Spleen (tissue), 11 donors: ENCODE data around the gene CLASP1. TPM values are rescaled to one million over a fixed set of nuclear protein-coding genes. Genes with fewer than 3 reads are reported as not detected.

Source experiments
- DNase-seq: peaks from one replicate; pipeline ENCODE4 v3.0.0-alpha.2; 2020
- H3K27ac ChIP-seq, 8 donors: fragments of 200-600 bp; sonication (generic) in 7 of 8; 1 replicate in 4 of 8; 2 replicates in 4 of 8; pipeline versions ENCODE4 v1.5.0 to v1.8.0; 2016 to 2021; ENCODE audit warnings: inconsistent platforms in 4 of 8, mild to moderate bottlenecking in 4 of 8, moderate library complexity in 1 of 8
- H3K27me3 ChIP-seq, 7 donors: fragments of 200-600 bp; sonication (generic) in 6 of 7; replicated peaks in 1 of 7; 1 replicate in 4 of 7; 2 replicates in 3 of 7; pipeline versions ENCODE4 v1.5.0 to v1.8.0; 2016 to 2021; ENCODE audit warnings: inconsistent platforms in 3 of 7, mild to moderate bottlenecking in 1 of 7
- H3K36me3 ChIP-seq, 6 donors: fragments of 200-600 bp; sonication (generic) in 5 of 6; 1 replicate in 4 of 6; 2 replicates in 2 of 6; pipeline versions ENCODE4 v1.5.0 to v1.8.0; 2016 to 2021; ENCODE audit warnings: inconsistent platforms in 2 of 6
- H3K4me1 ChIP-seq, 6 donors: fragments of 200-600 bp; sonication (generic) in 5 of 6; 1 replicate in 3 of 6; 2 replicates in 3 of 6; pipeline versions ENCODE4 v1.5.0 to v1.8.0; 2016 to 2021; ENCODE audit warnings: inconsistent platforms in 3 of 6
- H3K4me3 ChIP-seq, 8 donors: fragments of 200-600 bp; sonication (generic) in 7 of 8; 1 replicate in 4 of 8; 2 replicates in 4 of 8; pipeline versions ENCODE4 v1.5.0 to v1.8.0; 2016 to 2021; ENCODE audit warnings: inconsistent platforms in 4 of 8, mild to moderate bottlenecking in 4 of 8, moderate library complexity in 2 of 8
- H3K9me3 ChIP-seq, 8 donors: fragments of 200-600 bp; sonication (generic) in 7 of 8; 1 replicate in 4 of 8; 2 replicates in 4 of 8; pipeline versions ENCODE4 v1.5.0 to v1.8.0; 2016 to 2021; ENCODE audit warnings: inconsistent platforms in 4 of 8
- CTCF ChIP-seq, 11 experiments: fragments of 200-600 bp in 7 of 11; fragments of 450-650 bp in 4 of 11; sonication (generic) in 4 of 11; IDR thresholded peaks in 8 of 11; conservative IDR thresholded peaks in 3 of 11; 1 replicate in 7 of 11; 2 replicates in 4 of 11; pipeline versions ENCODE4 v1.4.0 to v1.8.0; 2016 to 2021; ENCODE audit warnings: antibody characterized with exemption in 11 of 11, inconsistent platforms in 4 of 11, mild to moderate bottlenecking in 1 of 11
- POLR2A ChIP-seq, 3 donors: fragments of 450-650 bp; IDR thresholded peaks; one replicate each; pipeline ENCODE4 v1.5.1; 2017; ENCODE audit warnings: antibody characterized with exemption in 3 of 3, mild to moderate bottlenecking in 1 of 3
- POLR2AphosphoS5 ChIP-seq, 3 donors: sonication (generic); formaldehyde crosslinking; IDR thresholded peaks; one replicate each; pipeline ENCODE4 v1.5.1; 2017; ENCODE audit warnings: antibody characterized with exemption in 3 of 3
- WGBS, 5 donors: extraction: QIAGEN DNeasy Blood & Tissue Kit in 3 of 5; methylation state at CpG; one replicate each; pipeline versions ENCODE4 v1.1.5 to v1.1.7; 2013 to 2018; 5-methylcytosine and 5-hydroxymethylcytosine counted together
- intact Hi-C: fragments of 100-400 bp; cut with DNase I; formaldehyde crosslinking; loops from one replicate; pipeline ENCODE4 v1.15.0; 2023; ENCODE audit warnings: low total_unique reads
- polyA plus RNA-seq, 3 donors: library from polyadenylated mRNA; stranded (reverse); fragments of 200-250 nt; gene quantifications; one replicate each; pipeline ENCODE4 v1.2.1, GENCODE V29; 2013
- total RNA-seq, 7 donors: library from RNA; depleted of rRNA in 3 of 7; stranded (reverse); fragments of >200 nt in 3 of 7; fragmentation: NEBNext Ultra II Directional in 4 of 7; extraction: Animal tissue kit (Norgen Biotek cat#: 25700) in 4 of 7; gene quantifications; one replicate each; pipeline versions ENCODE4 v1.1.0 to v1.2.1, GENCODE V29; 2016 to 2021
- donor health status: healthy with polysubstance abuse.
- donor health status: DM: no; HTN: no; CAD: no; lungs with moderate emphysema.
- donor health status: DM: no; HTN: no; CAD: no.
- donor health status: Bipolar disorder and iron deficiency.
- donor health status: healthy.
- donor health status: DM: no; HTN: no; CAD: no.
- donor health status: DM: yes; HTN: yes; CAD: no.

CLASP1 gene
- total and polyA plus RNA-seq, 10 donors: 4.0 to 103 (median 71.7) TPM

GRCh38 chr2:121649596-121650314 lies 493 bp upstream of the CLASP1 start:
- WGBS, 5 donors: 0 to 1% (median 0%) methylated on average over 45 of the region's 45 CpGs
- Histone ChIP-seq H3K36me3 (no peaks in the 10 kb centered on the region), H3K27me3 (no peaks in the 10 kb centered on the region), H3K4me3 (peak overlapping the region; percentile 49 to 90 (median 78)), H3K4me1 (peaks cover 22 to 75% (median 57%) of the 10 kb centered on the region in 6 donors), H3K9me3 (no peaks in the 10 kb centered on the region), H3K27ac (peak overlapping the region; percentile 95 to 98 (median 98))
- DNase-seq: peak; percentile 99
- intact Hi-C loops: loop anchor here (5.0 to 10.0 kb wide), 2 partner anchors 55 to 117 kb away; partner anchors contain the start of gene RNU4ATAC
- peak in 1 of 11 experiments; percentile 30 for TF ChIP-seq CTCF (IDR thresholded peaks at IDR 0.05 in 8 of 11, conservative IDR thresholded peaks at IDR 0.05 in 3 of 11)
- peak; percentile 87 to 91 (median 87) for TF ChIP-seq POLR2AphosphoS5 (IDR thresholded peaks at IDR 0.05)
- peak in 1 of 3 donors; percentile 41 for TF ChIP-seq POLR2A (IDR thresholded peaks at IDR 0.05)

GRCh38 chr2:121648206-121649148 lies 785 bp downstream of the CLASP1 start:
- H3K4me3 ChIP-seq: peak overlapping the region; percentile 49 to 90 (median 78)
- intact Hi-C loops: loop anchor here (5.0 to 10.0 kb wide), 2 partner anchors 54 to 116 kb away; partner anchors contain the start of gene RNU4ATAC

GRCh38 chr2:121647396-121647795 lies 1.9 kb downstream of the CLASP1 start:
- DNase-seq: no peak
- Histone ChIP-seq H3K27ac (peak overlapping the region in 6 of 8 donors; percentile 96 to 98 (median 98)), H3K36me3 (peaks cover 0 to 2% (median 0%) of the 10 kb centered on the region in 6 donors), H3K27me3 (no peaks in the 10 kb centered on the region), H3K4me1 (peaks cover 22 to 82% (median 63%) of the 10 kb centered on the region in 6 donors), H3K9me3 (no peaks in the 10 kb centered on the region), H3K4me3 (peak overlapping the region in 2 of 8 donors; percentile 71 to 83)
- intact Hi-C loops: loop anchor here (5.0 to 10.0 kb wide), 2 partner anchors 53 to 115 kb away; partner anchors contain the start of gene RNU4ATAC
- 74 to 88% (median 82%) methylated on average over 1 of the region's 1 CpG for WGBS, 5 donors
- TF ChIP-seq POLR2A (IDR thresholded peaks at IDR 0.05) (no peak), CTCF (IDR thresholded peaks at IDR 0.05 in 8 of 11, conservative IDR thresholded peaks at IDR 0.05 in 3 of 11) (no peak), POLR2AphosphoS5 (IDR thresholded peaks at IDR 0.05) (no peak)

More at GRCh38 chr2:121648206-121649148, 785 bp downstream of the CLASP1 start:
- Histone ChIP-seq H3K27ac (peak overlapping the region; percentile 95 to 98 (median 98)), H3K4me1 (peaks cover 22 to 82% (median 65%) of the 10 kb centered on the region in 6 donors), H3K9me3 (no peaks in the 10 kb centered on the region), H3K36me3 (no peaks in the 10 kb centered on the region), H3K27me3 (no peaks in the 10 kb centered on the region)
- 2 to 3% (median 3%) methylated on average over 34 to 41 of the region's 41 CpGs for WGBS, 5 donors
- DNase-seq: peak; percentile 90
- TF ChIP-seq POLR2A (IDR thresholded peaks at IDR 0.05) (no peak), POLR2AphosphoS5 (IDR thresholded peaks at IDR 0.05) (peak in 1 of 3 donors; percentile 56), CTCF (IDR thresholded peaks at IDR 0.05 in 8 of 11, conservative IDR thresholded peaks at IDR 0.05 in 3 of 11) (no peak)
